Natural killer cell (primary cell): ENCODE data around the gene KCNK10. TPM values are rescaled to one million over a fixed set of nuclear protein-coding genes. Genes with fewer than 3 reads are reported as not detected.

Experiments used
- ATAC-seq, 3 donors: fragments of 150-1000 bp in 2 of 3; fragments of 200-7000 bp in 1 of 3; cut with Tn5 transposase; 1 replicate in 1 of 3; 2 replicates in 2 of 3; pipeline ENCODE4 v1.10.0; 2021; ENCODE audit warnings: mild to moderate bottlenecking in 2 of 3, moderate library complexity in 2 of 3
- DNase-seq, 2 donors: peaks; one replicate each; pipeline versions ENCODE4 v3.0.0 to v3.0.0-alpha.2; 2013 to 2021; ENCODE audit warnings: mixed read lengths in 1 of 2
- H3K27ac ChIP-seq: one replicate; pipeline ENCODE4 v1.5.1; 2013; ENCODE audit warnings: mild to moderate bottlenecking, low read length
- H3K27me3 ChIP-seq: one replicate; pipeline ENCODE4 v1.6.1; 2013; ENCODE audit warnings: low read length; ENCODE audit not compliant: control insufficient read depth, insufficient read depth
- H3K36me3 ChIP-seq: one replicate; pipeline ENCODE4 v1.6.1; 2013; ENCODE audit warnings: low read length; ENCODE audit not compliant: control insufficient read depth, insufficient read depth
- H3K4me1 ChIP-seq: one replicate; pipeline ENCODE4 v1.6.1; 2013; ENCODE audit warnings: low read length; ENCODE audit not compliant: control insufficient read depth, insufficient read depth
- H3K4me3 ChIP-seq: one replicate; pipeline ENCODE4 v1.5.1; 2013; ENCODE audit warnings: low read length
- H3K9me3 ChIP-seq: one replicate; pipeline ENCODE4 v1.6.1; 2013; ENCODE audit warnings: low read length; ENCODE audit not compliant: control insufficient read depth, insufficient read depth
- H3K27ac Mint-ChIP-seq, 2 donors: one replicate each; pipeline ENCODE4 v1.8.0; 2022; ENCODE audit warnings: mild to moderate bottlenecking in 2 of 2, mixed read lengths in 2 of 2, moderate library complexity in 1 of 2
- H3K27me3 Mint-ChIP-seq, 2 donors: one replicate each; pipeline ENCODE4 v1.8.0; 2022; ENCODE audit warnings: low read depth in 2 of 2, mixed read lengths in 2 of 2
- H3K36me3 Mint-ChIP-seq: one replicate; pipeline ENCODE4 v1.8.0; 2022; ENCODE audit warnings: mixed read lengths
- H3K4me1 Mint-ChIP-seq, 2 donors: one replicate each; pipeline ENCODE4 v1.8.0; 2022; ENCODE audit warnings: mixed read lengths in 2 of 2
- H3K4me3 Mint-ChIP-seq: one replicate; pipeline ENCODE4 v1.8.0; 2022; ENCODE audit warnings: mild to moderate bottlenecking, moderate library complexity, mixed read lengths
- H3K9me3 Mint-ChIP-seq, 2 donors: one replicate each; pipeline ENCODE4 v1.8.0; 2022; ENCODE audit warnings: mixed read lengths in 2 of 2
- CTCF ChIP-seq: fragments of 200-600 bp; IDR thresholded peaks from one replicate; pipeline ENCODE4 v1.8.0; 2022; ENCODE audit warnings: antibody characterized with exemption
- WGBS: methylation state at CpG from one replicate; pipeline ENCODE4 v1.1.7; 2013; ENCODE audit warnings: missing lambda C conversion rate; ENCODE audit not compliant: insufficient coverage; 5-methylcytosine and 5-hydroxymethylcytosine counted together
- intact Hi-C: fragments of 100-400 bp; cut with micrococcal nuclease; formaldehyde crosslinking; loops from one replicate; pipeline ENCODE4 v1.14.2; 2022
- total RNA-seq, 4 donors: library from RNA; stranded (reverse); fragments of 120-200 nt in 1 of 4; gene quantifications; one replicate each; pipeline versions ENCODE4 v1.2.3 to v1.2.4, GENCODE V29; 2013 to 2022

The KCNK10 gene
- total RNA-seq, 3 donors from 2014 or later (not counting 1 experiment from before 2014, with no cell fraction given): not detected

- Mint-ChIP-seq H3K27me3 (peaks cover 15 to 58% of the 10 kb centered on the region in 2 donors), H3K9me3 (no peaks in the 10 kb centered on the region), H3K4me3 (no peak overlapping the region), H3K4me1 (no peaks in the 10 kb centered on the region), H3K36me3 (no peaks in the 10 kb centered on the region), H3K27ac (no peak overlapping the region)
- 91% methylated on average over 5 of the region's 5 CpGs for WGBS
- DNase-seq: no peak
- no peak overlapping the region for H3K27ac ChIP-seq
- no peaks in the 10 kb centered on the region for H3K4me1 ChIP-seq
- no peak overlapping the region for H3K4me3 ChIP-seq
- no peaks in the 10 kb centered on the region for H3K36me3 ChIP-seq
- intact Hi-C loops: no loop called here
- no peak for TF ChIP-seq CTCF
- no peaks in the 10 kb centered on the region for H3K9me3 ChIP-seq
- ATAC-seq: no peak
- H3K27me3 ChIP-seq: no peaks in the 10 kb centered on the region
Observed at GRCh38 chr14:88242446-88242845, 80.6 kb downstream of the KCNK10 start.

- no peaks in the 10 kb centered on the region for H3K9me3 Mint-ChIP-seq
- no peaks in the 10 kb centered on the region for H3K4me1 Mint-ChIP-seq
- Histone ChIP-seq H3K36me3 (no peaks in the 10 kb centered on the region), H3K4me3 (no peak overlapping the region), H3K27ac (no peak overlapping the region), H3K4me1 (no peaks in the 10 kb centered on the region), H3K9me3 (no peaks in the 10 kb centered on the region), H3K27me3 (no peaks in the 10 kb centered on the region)
- ATAC-seq: no peak
- DNase-seq: no peak
- no peak overlapping the region for H3K4me3 Mint-ChIP-seq
- no peak for TF ChIP-seq CTCF
- no peak overlapping the region for H3K27ac Mint-ChIP-seq
- H3K27me3 Mint-ChIP-seq: peaks cover 15 to 52% of the 10 kb centered on the region in 2 donors
- intact Hi-C loops: no loop called here
- 88% methylated on average over 9 of the region's 9 CpGs for WGBS
- no peaks in the 10 kb centered on the region for H3K36me3 Mint-ChIP-seq
Observed at GRCh38 chr14:88241810-88242209, 81.3 kb downstream of the KCNK10 start.

- intact Hi-C loops: no loop called here
- Mint-ChIP-seq H3K4me1 (no peaks in the 10 kb centered on the region), H3K27me3 (peaks cover 8 to 26% of the 10 kb centered on the region in 2 donors), H3K9me3 (no peaks in the 10 kb centered on the region), H3K4me3 (no peak overlapping the region), H3K36me3 (no peaks in the 10 kb centered on the region), H3K27ac (no peak overlapping the region)
- no peaks in the 10 kb centered on the region for H3K27me3 ChIP-seq
- ATAC-seq (no peak), DNase-seq (no peak)
- no peak overlapping the region for H3K27ac ChIP-seq
- H3K4me1 ChIP-seq: no peaks in the 10 kb centered on the region
- no peak overlapping the region for H3K4me3 ChIP-seq
- peaks cover 4% of the 10 kb centered on the region for H3K9me3 ChIP-seq
- no peaks in the 10 kb centered on the region for H3K36me3 ChIP-seq
- WGBS: 25% methylated on average over 4 of the region's 4 CpGs
- TF ChIP-seq CTCF: no peak
Observed at GRCh38 chr14:88234442-88234841, 88.6 kb downstream of the KCNK10 start.

GRCh38 chr14:88233915-88234314 is 89.2 kb downstream of the KCNK10 start:
- Histone ChIP-seq H3K9me3 (peaks cover 4% of the 10 kb centered on the region), H3K4me1 (no peaks in the 10 kb centered on the region), H3K27ac (no peak overlapping the region), H3K36me3 (no peaks in the 10 kb centered on the region), H3K4me3 (no peak overlapping the region), H3K27me3 (no peaks in the 10 kb centered on the region)
- 85% methylated on average over 5 of the region's 5 CpGs for WGBS
- Mint-ChIP-seq H3K4me3 (no peak overlapping the region), H3K4me1 (no peaks in the 10 kb centered on the region), H3K27ac (no peak overlapping the region), H3K36me3 (no peaks in the 10 kb centered on the region), H3K9me3 (no peaks in the 10 kb centered on the region), H3K27me3 (peaks cover 8 to 23% of the 10 kb centered on the region in 2 donors)
- intact Hi-C loops: loop anchor here (1.0 kb wide), 1 partner anchor 289 kb away; no protein-coding TSS in a partner anchor
- DNase-seq (peak in 1 of 2 donors; percentile 11), ATAC-seq (no peak)
- no peak for TF ChIP-seq CTCF
